Measurements from ENCODE around the gene CMAS.
"Not testable (repeated sequence)": the region's sequence is repeated elsewhere in the genome, so short reads cannot be mapped to it uniquely, and the experiment has no call there.

Gene CMAS

DNA sequence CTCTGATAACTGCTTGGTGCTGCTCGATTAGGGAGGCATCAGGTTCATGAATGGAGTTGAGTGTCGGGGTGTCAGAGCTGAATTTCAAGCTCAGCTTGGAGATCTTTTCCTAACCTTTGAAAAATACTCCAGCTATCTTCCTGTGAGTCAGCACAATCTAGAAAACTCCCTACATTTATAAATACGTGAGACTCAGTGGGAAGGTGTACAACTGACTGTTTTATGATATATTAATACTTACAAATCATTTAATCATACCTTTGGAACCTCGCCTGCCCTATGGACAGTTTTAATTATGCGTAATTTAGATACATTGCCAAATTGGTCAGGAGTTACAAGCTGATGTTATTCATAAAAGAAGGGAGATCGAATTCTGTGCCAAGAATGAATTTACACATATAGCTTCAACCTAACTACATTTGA, 961 bp downstream of the CMAS start:
- DNase-seq (ENCODE audit: low read depth in 2 of 2, low spot score in 1 of 2), result no peak

- DNase-seq (ENCODE audit: low read depth in 2 of 2, low spot score in 1 of 2), result no peak
These were observed 1.5 kb downstream of the CMAS start for GRCh38 chr12:22047494-22047893.

GRCh38 chr12:22048351-22049041, 2.5 kb downstream of the CMAS start:
- no peak for DNase-seq (ENCODE audit: low read depth in 2 of 2, low spot score in 1 of 2)

DNA sequence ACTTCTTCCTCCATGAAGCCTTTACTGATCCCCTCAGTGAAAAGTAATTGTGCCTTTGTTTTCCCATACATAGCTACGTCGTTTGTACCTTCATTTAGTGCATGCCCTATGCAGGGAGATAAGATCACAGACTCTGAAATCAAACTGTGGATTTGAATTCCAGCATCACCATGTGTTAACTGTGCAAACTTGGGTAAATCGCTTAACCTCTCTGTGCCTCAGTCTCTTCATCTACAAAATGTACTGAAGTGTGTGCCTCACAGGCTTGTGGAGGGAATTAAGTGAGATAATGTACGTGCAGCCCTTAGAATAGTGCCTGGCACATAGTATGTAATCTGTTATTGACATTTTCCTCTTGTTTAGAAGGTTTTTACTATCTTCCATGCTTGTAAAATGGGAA, 4.1 kb downstream of the CMAS start:
- no peak for DNase-seq (ENCODE audit: low read depth in 2 of 2, low spot score in 1 of 2)

DNA sequence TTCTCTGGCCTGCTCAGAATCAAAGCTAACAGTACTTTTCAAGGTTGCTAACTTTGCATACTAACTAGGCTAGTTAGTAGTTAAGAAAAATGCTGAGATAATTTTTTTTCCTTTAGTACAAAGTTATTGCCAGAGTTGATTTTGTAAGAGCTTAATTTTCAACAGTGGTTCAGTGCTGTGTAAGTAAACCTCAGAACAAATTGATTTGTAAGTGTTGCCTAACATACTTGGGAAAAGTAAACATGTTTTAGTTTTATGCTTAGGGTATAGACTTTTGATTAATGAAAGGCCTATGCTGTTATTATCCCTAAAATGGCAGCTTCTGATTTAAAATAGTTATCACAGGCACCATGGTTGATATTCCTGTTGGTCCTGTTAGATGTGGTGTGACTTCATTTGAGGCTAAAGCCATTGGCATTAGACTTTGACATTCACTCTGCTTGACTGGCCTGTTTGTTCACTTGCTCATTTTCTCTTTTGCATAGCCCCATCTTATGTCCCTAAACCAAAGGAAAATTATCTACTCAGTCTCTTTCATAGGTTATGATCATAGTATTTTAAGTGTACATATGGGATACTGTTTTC, 5.2 kb downstream of the CMAS start:
- no peak for DNase-seq (ENCODE audit: low read depth in 2 of 2, low spot score in 1 of 2)

DNA sequence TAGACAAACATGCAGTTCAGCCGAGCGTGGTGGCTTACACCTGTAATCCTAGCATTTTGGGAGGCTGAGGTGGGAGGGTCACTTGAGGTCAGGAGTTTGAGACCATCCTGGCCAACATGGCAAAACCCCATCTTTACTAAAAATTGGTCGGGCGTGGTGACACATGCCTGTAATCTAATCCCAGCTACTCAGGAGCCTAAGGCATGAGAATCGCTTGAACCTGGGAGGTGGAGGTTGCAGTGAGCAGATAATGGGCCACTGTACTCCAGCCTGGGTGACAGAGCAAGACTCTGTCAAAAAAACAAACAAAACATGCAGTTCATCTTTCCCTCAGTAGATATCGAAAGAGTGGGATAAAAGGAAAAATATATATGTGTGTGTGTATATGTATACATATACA, 7.0 kb downstream of the CMAS start:
- DNase-seq (ENCODE audit: low read depth in 2 of 2, low spot score in 1 of 2), result not testable (repeated sequence)

DNA sequence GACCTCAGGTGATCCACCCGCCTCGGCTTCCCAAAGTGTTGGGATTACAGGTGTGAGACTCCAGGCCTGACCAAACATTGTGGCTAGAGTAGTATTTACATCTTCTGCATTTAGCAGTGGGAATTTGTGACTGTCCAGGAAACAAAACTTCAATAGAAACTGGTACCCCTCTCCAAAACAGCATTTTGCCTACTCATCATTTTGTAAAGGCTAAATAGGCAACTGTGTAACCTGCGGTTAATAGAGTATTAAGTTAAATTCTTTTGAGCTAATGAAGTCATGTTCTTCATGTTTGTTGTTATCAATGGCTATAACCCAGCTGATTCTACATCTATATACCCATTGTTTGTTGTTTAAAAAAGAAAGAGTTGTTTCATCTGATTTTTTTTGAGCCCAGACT, 8.1 kb downstream of the CMAS start:
- DNase-seq (ENCODE audit: low read depth in 2 of 2, low spot score in 1 of 2), result no peak

DNA sequence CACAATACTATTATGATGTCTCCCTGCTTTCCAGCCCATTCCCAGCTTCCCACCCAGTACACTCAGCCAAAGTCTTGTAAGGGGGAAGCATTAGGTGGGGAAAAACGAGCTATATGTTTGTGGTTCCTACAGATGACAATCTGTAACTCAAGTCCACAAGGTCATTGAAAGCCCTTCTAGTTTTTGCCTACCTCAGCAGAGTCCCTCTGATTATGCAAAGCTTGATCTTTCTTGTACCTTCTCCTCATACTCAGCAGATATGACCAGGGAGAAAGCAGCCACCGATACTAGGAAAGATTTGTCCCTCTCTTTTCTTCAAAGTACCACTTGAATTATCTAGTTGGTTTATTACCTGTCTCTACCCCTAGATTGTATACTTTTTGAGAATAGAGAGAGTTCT, 10.6 kb downstream of the CMAS start:
- no peak for DNase-seq (ENCODE audit: low read depth in 2 of 2, low spot score in 1 of 2)

GRCh38 chr12:22059976-22060647, 14.1 kb downstream of the CMAS start:
- no peak for DNase-seq (ENCODE audit: low read depth in 2 of 2, low spot score in 1 of 2)

DNA sequence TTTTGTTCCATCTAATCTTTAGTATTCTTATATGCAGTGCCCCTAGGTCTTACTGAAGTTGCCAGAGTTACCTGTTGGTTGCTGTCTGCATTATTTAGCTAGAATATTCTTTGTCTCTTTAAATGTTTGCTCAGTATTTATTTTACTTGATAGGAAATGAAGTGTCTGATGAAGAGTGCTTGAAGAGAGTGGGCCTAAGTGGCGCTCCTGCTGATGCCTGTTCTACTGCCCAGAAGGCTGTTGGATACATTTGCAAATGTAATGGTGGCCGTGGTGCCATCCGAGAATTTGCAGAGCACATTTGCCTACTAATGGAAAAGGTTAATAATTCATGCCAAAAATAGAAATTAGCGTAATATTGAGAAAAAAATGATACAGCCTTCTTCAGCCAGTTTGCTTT, 18.9 kb downstream of the CMAS start:
- no peak for DNase-seq (ENCODE audit: low read depth in 2 of 2, low spot score in 1 of 2)

GRCh38 chr12:22066310-22066709, 20.3 kb downstream of the CMAS start:
- no peak for DNase-seq (ENCODE audit: low read depth in 2 of 2, low spot score in 1 of 2)

- no peak for DNase-seq (ENCODE audit: low read depth in 2 of 2, low spot score in 1 of 2)
These were observed 23.8 kb downstream of the CMAS start for GRCh38 chr12:22069851-22070250.

DNA sequence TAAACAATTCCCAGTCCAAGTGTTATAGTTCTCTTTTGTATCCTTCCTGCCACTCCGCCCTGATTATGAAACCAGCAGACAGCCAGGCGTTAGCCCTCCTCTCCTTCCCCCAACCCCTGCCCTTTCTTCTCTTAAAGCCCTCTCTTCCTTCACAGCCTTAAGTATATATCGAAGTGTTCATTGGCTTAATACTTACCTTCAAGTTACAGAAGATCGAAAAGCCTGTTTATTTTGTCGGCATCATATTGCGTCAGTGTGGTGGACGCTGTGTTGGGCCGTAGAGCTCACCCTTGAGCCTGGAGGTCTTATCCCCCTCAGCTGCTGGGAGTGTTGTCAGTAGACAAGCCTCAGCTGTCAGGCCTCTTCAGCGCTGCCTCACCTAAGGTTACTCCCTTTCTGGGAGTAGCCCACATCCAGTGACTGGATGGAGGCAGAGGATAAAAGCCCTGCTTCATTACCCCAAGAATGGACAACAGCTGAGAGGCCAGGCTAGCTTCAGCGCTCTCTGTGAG, 36.2 kb downstream of the CMAS start:
- no peak for DNase-seq (ENCODE audit: low read depth in 2 of 2, low spot score in 1 of 2)

GRCh38 chr12:22083167-22083566, 37.1 kb downstream of the CMAS start:
- no peak for DNase-seq (ENCODE audit: low read depth in 2 of 2, low spot score in 1 of 2)

DNA sequence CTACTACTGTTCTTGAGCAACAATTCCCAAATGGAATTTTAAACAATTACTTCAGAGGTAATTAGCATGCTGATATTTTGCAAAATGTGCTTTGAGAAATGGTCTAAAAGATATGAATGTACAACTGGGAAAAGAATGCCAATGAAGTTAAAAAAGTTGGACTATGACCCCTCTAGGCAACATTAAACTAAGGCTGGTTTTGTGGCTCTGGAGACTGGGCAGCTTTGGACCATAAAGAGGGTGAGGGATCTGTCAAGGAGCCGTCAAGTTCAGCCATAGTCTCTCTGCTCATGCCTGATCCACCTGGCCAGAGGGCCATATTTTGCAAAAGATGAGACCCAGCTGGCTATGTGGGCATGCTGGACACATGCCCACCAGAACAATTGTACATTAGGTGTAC, 38.8 kb downstream of the CMAS start:
- no peak for DNase-seq (ENCODE audit: low read depth in 2 of 2, low spot score in 1 of 2)

DNA sequence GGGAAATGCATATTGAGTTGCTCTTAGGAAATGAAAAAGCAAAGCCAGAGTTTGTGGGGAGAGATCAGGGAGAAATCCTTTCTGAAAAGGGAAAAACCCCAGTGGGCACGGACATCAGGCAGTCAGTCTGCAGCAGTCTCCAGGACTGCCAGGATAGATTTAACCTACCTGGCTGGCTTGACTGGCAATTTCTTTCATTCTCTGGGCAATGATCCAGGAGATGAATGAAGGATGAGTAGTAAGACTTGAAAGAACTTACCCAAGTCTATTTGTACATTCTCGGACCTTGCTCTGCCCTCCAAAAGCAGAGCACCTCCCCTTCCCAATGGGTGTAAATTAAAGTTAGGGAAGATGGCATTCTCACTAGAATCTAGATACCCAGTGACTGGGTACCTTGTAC, 42.9 kb downstream of the CMAS start:
- no peak for DNase-seq (ENCODE audit: low read depth in 2 of 2, low spot score in 1 of 2)

- no peak for DNase-seq (ENCODE audit: low read depth in 2 of 2, low spot score in 1 of 2)
These were observed 43.5 kb downstream of the CMAS start for GRCh38 chr12:22089486-22089885.

- not testable (repeated sequence) for DNase-seq (ENCODE audit: low read depth in 2 of 2, low spot score in 1 of 2)
These were observed 53.0 kb downstream of the CMAS start for GRCh38 chr12:22099062-22099461.

GRCh38 chr12:22100958-22101748, 55.1 kb downstream of the CMAS start:
- no peak for DNase-seq (ENCODE audit: low read depth in 2 of 2, low spot score in 1 of 2)

GRCh38 chr12:22101749-22102243, 55.8 kb downstream of the CMAS start:
- no peak for DNase-seq (ENCODE audit: low read depth in 2 of 2, low spot score in 1 of 2)

DNA sequence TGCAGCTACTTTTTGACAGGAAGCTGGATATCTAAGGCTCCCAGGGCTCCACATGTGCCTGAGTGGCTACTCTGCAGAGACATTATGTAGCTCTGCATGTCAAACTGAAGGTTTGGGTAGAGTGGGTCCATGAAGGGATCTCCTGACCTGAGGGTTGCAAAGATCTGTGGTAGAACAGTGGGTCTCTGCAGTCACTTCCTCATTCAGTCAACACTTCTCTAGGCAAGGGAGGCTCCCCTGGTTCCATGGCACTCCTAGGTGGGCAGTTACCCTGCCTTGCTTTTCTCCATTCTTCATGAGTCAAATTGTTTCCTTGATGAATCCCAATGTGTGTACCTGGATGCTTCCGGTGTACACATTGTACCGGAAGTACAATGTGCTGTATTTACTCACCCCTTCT, 57.4 kb downstream of the CMAS start:
- no peak for DNase-seq (ENCODE audit: low read depth in 2 of 2, low spot score in 1 of 2)
